Suprapubic skin (tissue), 4 donors: ENCODE data around the gene KCNJ16.

Source experiments
- CTCF ChIP-seq, 2 donors: fragments of 200-600 bp in 1 of 2; fragments of 450-650 bp in 1 of 2; sonication (generic) in 1 of 2; IDR thresholded peaks; one replicate each; pipeline ENCODE4 v1.5.1; 2016 to 2019; ENCODE audit warnings: antibody characterized with exemption in 2 of 2, mild to moderate bottlenecking in 1 of 2, moderate library complexity in 1 of 2
- EP300 ChIP-seq: sonication (generic); formaldehyde crosslinking; IDR thresholded peaks from one replicate; pipeline ENCODE4 v1.6.1; 2017; ENCODE audit warnings: antibody characterized with exemption
- POLR2A ChIP-seq, 2 donors: fragments of 450-650 bp; IDR thresholded peaks; one replicate each; pipeline ENCODE4 v1.6.1; 2017; ENCODE audit warnings: antibody characterized with exemption in 2 of 2, mild to moderate bottlenecking in 2 of 2, moderate library complexity in 2 of 2
- POLR2AphosphoS5 ChIP-seq, 3 donors: sonication (generic); formaldehyde crosslinking; IDR thresholded peaks; one replicate each; pipeline ENCODE4 v1.6.1; 2017; ENCODE audit warnings: antibody characterized with exemption in 3 of 3

GRCh38 chr17:70040336-70040735 is 34.7 kb upstream of the KCNJ16 start:
- TF ChIP-seq CTCF (IDR thresholded peaks at IDR 0.05): no peak
- no peak for TF ChIP-seq POLR2A (IDR thresholded peaks at IDR 0.05)
- no peak for TF ChIP-seq EP300
- TF ChIP-seq POLR2AphosphoS5 (IDR thresholded peaks at IDR 0.05): no peak
